HG03175 (cell line): ENCODE results near the gene HPD.
"Not testable (repeated sequence)": the region's sequence is repeated elsewhere in the genome, so short reads cannot be mapped to it uniquely, and the experiment has no call there.

Source experiments
- ATAC-seq: cut with Tn5 transposase; IDR thresholded peaks from one replicate; pipeline ENCODE4 v1.9.1; 2021; ENCODE audit warnings: mild to moderate bottlenecking, moderate library complexity; ENCODE audit not compliant: unreplicated experiment

HPD gene

GRCh38 chr12:121869229-121869628 lies 10.6 kb upstream of the HPD start:
- not testable (repeated sequence) for ATAC-seq

DNA sequence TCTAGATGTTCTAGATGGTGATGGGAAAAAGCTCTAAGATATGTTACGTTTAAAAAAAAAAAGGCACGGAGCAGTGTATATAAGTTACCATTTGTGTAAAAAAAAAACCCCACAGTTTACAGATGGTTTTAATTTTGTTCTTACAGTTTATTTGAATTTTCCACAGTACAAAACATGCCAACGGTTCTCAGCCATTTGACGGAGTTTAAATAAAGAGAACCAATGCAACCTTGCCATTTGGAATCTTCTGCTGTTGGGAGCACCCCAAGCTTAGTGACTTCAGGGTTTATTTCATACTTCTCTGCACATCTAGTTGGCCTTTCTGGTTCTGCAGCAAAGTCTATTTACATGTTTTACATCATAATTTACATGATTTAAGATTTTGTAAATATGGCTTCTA lies 7.7 kb upstream of the HPD start:
- ATAC-seq = no peak

- no peak for ATAC-seq
Measured at GRCh38 chr12:121861636-121862254, 3.1 kb upstream of the HPD start.

GRCh38 chr12:121860699-121861098 lies 2.0 kb upstream of the HPD start:
- not testable (repeated sequence) for ATAC-seq

GRCh38 chr12:121860257-121860656 lies 1.6 kb upstream of the HPD start:
- ATAC-seq = no peak

DNA sequence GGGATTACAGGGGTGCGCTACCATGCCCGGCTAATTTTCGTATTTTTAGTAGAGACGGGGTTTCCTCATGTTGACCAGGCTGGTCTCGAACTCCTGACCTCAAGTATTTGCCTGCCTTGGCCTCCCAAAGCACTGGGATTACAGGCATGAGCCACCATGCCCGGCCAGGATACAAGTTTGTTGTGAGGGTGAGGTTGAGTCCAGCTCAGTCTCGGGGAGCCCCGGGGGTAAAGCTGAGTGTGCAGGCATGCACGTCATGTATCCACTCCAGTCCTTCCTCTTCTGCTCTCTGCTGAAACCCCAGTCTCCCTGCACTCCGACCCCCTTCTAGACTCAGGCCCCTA lies 369 bp downstream of the HPD start:
- no peak for ATAC-seq

DNA sequence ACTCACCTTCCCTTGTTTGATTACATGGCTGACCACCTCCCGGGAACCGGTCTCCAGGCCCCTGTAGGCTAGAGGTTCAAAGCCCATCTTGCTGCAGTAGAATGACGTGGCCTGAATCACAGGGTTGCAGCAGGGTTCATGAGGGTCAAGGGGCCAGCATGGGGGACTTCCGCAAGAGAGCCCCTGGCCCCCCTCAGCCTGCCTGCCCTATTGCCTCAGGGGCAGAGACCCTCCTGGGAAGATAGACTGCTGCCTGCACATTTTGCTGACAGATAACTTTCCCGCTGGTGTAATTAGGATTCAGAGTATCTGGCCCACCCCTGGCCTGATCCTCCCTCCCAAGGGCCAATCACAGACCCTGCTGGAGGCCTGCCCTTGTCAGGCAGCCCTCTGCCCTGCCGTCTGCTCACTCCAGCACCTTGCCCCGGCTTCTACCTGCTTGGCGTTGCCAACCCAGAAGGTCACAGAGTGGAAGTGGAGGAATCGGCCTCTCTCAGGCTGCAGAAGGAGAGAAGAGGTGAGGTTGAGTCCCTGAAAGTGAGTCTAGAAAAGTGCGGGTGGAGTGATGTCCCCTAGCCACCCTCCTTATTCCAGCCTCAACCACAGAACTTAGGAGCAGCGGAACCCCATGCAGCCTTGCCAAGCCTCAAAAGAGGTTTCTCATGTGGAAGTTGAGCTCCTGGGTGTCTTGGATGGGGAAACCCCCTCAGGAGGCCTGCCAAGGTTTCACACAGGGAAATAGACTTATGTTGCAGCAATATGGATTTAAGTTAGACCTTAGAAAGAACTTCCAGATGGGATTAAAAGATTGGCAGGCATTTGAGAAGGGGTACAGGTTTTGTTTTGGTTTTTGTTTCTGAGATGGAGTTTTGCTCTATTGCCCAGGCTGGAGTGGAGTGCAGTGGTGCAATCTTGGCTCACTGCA lies 1.1 kb downstream of the HPD start:
- no peak for ATAC-seq

- not testable (repeated sequence) for ATAC-seq
Measured at GRCh38 chr12:121852392-121852791, 6.3 kb downstream of the HPD start.

- no peak for ATAC-seq
Measured at GRCh38 chr12:121849665-121850064, 9.0 kb downstream of the HPD start.

GRCh38 chr12:121849211-121849610 lies 9.4 kb downstream of the HPD start:
- no peak for ATAC-seq

GRCh38 chr12:121845701-121846100 lies 13.0 kb downstream of the HPD start:
- no peak for ATAC-seq

DNA sequence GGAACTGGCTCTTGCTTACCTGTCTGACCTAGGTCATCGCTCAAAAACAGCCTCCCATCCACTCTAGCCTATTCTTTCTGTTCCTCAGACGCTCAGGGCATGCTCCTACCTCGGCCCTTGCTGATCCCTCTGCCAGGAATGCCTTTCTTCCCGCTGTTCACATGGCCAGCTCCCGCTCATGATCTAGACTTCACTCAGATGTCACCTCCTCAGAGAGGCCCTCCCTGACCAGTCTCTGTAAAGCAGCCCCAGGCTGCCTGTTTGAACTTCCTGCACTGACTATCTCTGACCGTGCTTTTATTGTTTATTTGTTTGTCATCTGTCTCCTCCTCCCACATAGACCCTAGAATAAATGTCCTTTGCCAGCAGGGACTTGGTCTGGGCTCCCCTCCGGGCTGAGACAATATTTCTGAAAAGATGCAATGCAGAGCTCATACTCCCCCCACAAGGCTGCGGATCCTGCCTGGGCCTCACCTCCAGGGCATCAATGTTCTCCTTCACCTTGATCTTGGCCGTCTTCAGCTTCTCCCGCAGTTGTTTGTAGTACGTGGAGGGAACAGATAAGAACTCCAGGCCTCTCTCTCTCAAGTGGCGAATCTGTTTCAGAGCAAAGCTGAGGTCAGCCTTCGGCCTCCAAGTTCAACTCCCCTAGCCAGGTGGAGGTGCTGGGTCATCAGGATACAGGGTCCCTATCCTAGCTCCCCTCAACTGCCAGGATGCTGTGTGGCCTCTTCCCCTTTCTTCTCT lies 15.2 kb downstream of the HPD start:
- ATAC-seq = no peak

DNA sequence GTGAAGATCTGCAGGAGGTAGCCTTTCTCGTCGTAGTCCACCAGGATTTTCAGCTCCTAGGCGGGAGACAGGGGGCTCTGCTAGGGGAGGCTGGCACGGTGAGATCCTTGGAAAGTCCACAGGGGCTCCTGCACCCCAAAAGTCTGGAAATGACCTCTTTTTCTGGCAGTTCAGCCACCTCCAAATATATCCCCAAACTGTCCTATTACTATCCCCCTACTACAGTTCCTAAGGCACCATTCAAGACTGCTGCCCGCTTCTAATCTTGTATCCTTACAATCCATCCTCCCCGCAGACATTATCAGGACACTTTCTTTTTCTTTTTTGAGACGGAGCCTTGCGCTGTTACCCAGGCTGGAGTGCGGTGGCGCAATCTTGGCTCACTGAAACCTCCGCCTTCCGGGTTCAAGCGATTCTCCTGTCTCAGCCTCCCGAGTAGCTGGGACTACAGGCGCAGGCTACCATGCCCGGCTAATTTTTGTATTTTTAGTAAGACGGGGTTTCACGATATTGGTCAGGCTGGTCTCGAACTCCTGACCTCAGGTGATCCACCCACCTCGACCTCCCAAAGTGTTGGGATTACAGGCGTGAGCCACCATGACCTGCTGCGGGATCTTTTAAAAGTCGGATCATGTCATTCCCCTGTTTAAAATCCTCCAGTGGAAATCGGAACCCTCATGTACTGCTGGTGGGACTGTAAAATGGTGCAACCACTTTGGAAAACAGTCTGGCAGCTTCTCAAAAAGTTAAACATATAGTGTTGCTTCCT lies 18.5 kb downstream of the HPD start:
- ATAC-seq = no peak

DNA sequence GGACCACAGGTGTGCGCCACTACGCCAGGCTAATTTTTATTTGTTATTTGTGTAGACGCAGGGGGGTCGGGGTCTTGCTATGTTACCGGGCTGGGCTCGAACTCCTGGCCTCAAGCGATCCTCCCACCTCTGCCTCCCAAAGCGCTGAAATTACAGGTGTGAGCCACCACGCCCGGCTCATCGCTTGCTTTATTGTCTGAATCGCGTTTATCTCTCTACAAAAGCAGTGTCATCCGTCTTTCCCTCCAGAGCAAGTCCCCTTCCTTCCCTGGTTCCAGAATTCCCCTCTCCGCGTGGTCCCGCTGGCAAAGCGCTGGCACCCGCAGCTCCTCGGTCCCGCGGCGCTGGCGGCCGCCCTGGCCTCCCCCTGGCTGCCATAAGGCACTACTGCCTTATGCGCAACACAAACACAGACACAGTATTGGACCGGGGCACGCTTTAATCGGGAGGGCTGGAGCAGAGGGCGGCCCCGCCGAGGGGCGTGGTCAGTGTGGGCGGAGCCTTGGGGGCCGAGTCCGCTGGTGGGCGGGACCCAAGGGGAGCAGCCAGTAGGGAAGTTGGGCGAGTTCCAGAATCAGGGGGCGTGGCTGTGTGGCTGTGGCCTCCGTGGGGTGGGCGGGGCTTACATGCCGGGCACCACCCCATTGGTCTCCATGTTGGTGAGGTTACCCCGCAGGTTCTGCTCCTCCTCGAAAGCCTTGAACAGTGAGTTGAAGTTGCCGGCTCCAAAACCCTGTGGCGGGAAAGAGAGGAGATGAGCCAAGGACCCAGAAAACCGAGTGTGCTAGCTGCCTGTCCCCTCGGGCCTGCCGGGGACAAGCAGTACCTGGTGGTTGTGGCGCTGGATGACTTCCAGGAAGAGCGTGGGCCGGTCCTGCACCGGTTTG lies 19.3 kb downstream of the HPD start:
- peak; percentile 98 for ATAC-seq

- no peak for ATAC-seq
Measured at GRCh38 chr12:121838126-121838525, 20.5 kb downstream of the HPD start.

DNA sequence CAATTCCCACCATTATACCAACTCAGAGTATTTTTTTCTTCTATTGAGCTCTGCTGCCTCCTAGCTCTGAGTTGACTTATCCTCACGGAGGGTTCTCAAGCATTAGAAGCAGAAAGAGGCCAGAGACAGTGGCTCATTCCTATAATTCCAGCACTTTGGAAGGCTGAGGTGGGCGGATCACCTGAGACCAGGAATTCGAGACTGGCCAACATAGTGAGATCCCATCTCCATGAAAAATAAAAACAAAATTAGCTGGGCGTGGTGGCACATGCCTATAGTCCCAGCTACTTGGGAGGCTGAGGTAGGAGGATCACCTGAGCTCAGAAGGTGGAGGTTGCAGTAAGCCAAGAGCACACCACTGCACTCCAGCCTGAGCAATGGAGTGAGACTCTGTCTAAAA lies 21.0 kb downstream of the HPD start:
- no peak for ATAC-seq

- no peak for ATAC-seq
Measured at GRCh38 chr12:121831571-121832245, 27.0 kb downstream of the HPD start.

GRCh38 chr12:121830588-121831265 lies 27.9 kb downstream of the HPD start:
- ATAC-seq = no peak

- ATAC-seq = no peak
Measured at GRCh38 chr12:121830134-121830533, 28.5 kb downstream of the HPD start.
